HepG2 (cell line): ENCODE results near the gene RAB40C. TPM values are rescaled to one million over a fixed set of nuclear protein-coding genes. Genes with fewer than 3 reads are reported as not detected.

Experiments
- ATF2 ChIP-seq: sonication (generic); formaldehyde crosslinking; IDR thresholded peaks from 2 replicates; pipeline ENCODE4 v1.4.0; 2020; ENCODE audit warnings: missing genetic modification reagents
- CEBPB ChIP-seq: IDR thresholded peaks from 2 replicates; pipeline ENCODE4 v1.6.1; 2011; ENCODE audit warnings: low read depth, low read length, improper control_type of control experiment, borderline replicate concordance
- HNF4A ChIP-seq: sonication (generic); formaldehyde crosslinking; IDR thresholded peaks from 2 replicates; pipeline ENCODE4 v1.4.0; 2020; ENCODE audit warnings: missing genetic modification reagents
- HNF4G ChIP-seq, 2 experiments: sonication (generic) in 1 of 2; formaldehyde crosslinking in 1 of 2; IDR thresholded peaks; 2 replicates each; pipeline versions ENCODE4 v1.4.0 to v1.6.1; 2011 to 2020; ENCODE audit warnings: borderline replicate concordance in 2 of 2, low read depth in 2 of 2, mild to moderate bottlenecking in 2 of 2, low read length in 1 of 2, missing genetic modification reagents in 1 of 2, moderate library complexity in 1 of 2
- ISL2 ChIP-seq: sonication (generic); formaldehyde crosslinking; IDR thresholded peaks from 2 replicates; pipeline ENCODE4 v1.5.0; 2020; ENCODE audit warnings: missing genetic modification reagents
- NRL ChIP-seq: sonication (generic); formaldehyde crosslinking; IDR thresholded peaks from 2 replicates; pipeline ENCODE4 v1.5.0; 2020; ENCODE audit warnings: missing genetic modification reagents, mild to moderate bottlenecking, moderate library complexity, borderline replicate concordance
- TOPORS ChIP-seq: sonication (generic); formaldehyde crosslinking; IDR thresholded peaks from 2 replicates; pipeline ENCODE4 v1.8.0; 2023; ENCODE audit warnings: mild to moderate bottlenecking, missing genetic modification reagents
- USF2 ChIP-seq, 2 experiments: sonication (generic) in 1 of 2; formaldehyde crosslinking in 1 of 2; IDR thresholded peaks; 2 replicates each; pipeline versions ENCODE4 v1.5.1 to v1.6.1; 2011 to 2020; ENCODE audit warnings: borderline replicate concordance in 1 of 2, low read depth in 1 of 2, low read length in 1 of 2, mild to moderate bottlenecking in 1 of 2, missing genetic modification reagents in 1 of 2, moderate library complexity in 1 of 2
- ZFP41 ChIP-seq: sonication (generic); formaldehyde crosslinking; IDR thresholded peaks from 2 replicates; pipeline ENCODE4 v1.4.0; 2020; ENCODE audit warnings: mild to moderate bottlenecking, missing genetic modification reagents, borderline replicate concordance
- ZKSCAN5 ChIP-seq: sonication (generic); formaldehyde crosslinking; IDR thresholded peaks from 2 replicates; pipeline ENCODE4 v1.5.1; 2020; ENCODE audit warnings: mild to moderate bottlenecking, missing genetic modification reagents
- ZNF383 ChIP-seq: sonication (generic); formaldehyde crosslinking; IDR thresholded peaks from 2 replicates; pipeline ENCODE4 v1.4.0; 2020; ENCODE audit warnings: missing genetic modification reagents, mild to moderate bottlenecking, borderline replicate concordance
- ZNF460 ChIP-seq: sonication (generic); formaldehyde crosslinking; IDR thresholded peaks from 2 replicates; pipeline ENCODE4 v1.5.1; 2020; ENCODE audit warnings: missing genetic modification reagents, mild to moderate bottlenecking, borderline replicate concordance
- ZNF556 ChIP-seq: sonication (generic); formaldehyde crosslinking; IDR thresholded peaks from 2 replicates; pipeline ENCODE4 v1.4.0; 2020; ENCODE audit warnings: mild to moderate bottlenecking, missing genetic modification reagents, borderline replicate concordance
- ZNF670 ChIP-seq: sonication (generic); formaldehyde crosslinking; IDR thresholded peaks from 2 replicates; pipeline ENCODE4 v1.8.0; 2022; ENCODE audit warnings: mild to moderate bottlenecking, missing genetic modification reagents, borderline replicate concordance
- ZNF687 ChIP-seq: sonication (generic); formaldehyde crosslinking; IDR thresholded peaks from 2 replicates; pipeline ENCODE4 v1.5.1; 2020; ENCODE audit warnings: mild to moderate bottlenecking, missing genetic modification reagents, moderate library complexity
- ZNF75D ChIP-seq: sonication (generic); formaldehyde crosslinking; IDR thresholded peaks from 2 replicates; pipeline ENCODE4 v1.8.1; 2023; ENCODE audit warnings: missing genetic modification reagents, mild to moderate bottlenecking, borderline replicate concordance
- ZNF816 ChIP-seq: sonication (generic); formaldehyde crosslinking; IDR thresholded peaks from 2 replicates; pipeline ENCODE4 v1.8.0; 2022; ENCODE audit warnings: missing genetic modification reagents, mild to moderate bottlenecking, borderline replicate concordance
- polyA plus RNA-seq, 8 experiments: library from polyadenylated mRNA; depleted of rRNA in 3 of 8; stranded (reverse) in 7 of 8; unstranded in 1 of 8; fragments of >200 nt; fragmentation: Illumina TruSeq in 4 of 8; extraction: Trizol in 4 of 8; gene quantifications; 2 replicates each; pipeline versions ENCODE4 v1.2.1 to v1.2.3, GENCODE V29; 2011 to 2016; ENCODE audit warnings: low read depth in 4 of 8, missing spikeins in 1 of 8, mixed read lengths in 1 of 8; ENCODE audit not compliant: insufficient read depth in 1 of 8
- total RNA-seq, 5 experiments: library from RNA; depleted of rRNA; stranded (reverse); fragments of >200 nt; fragmentation: Illumina TruSeq; extraction: Trizol; gene quantifications; 2 replicates each; pipeline ENCODE4 v1.2.3, GENCODE V29; 2016; ENCODE audit warnings: low read depth in 1 of 5
- TF ChIP-seq, protein P1 (sequence below): sonication (generic); formaldehyde crosslinking; IDR thresholded peaks from 2 replicates; pipeline ENCODE4 v1.9.0; 2021; ENCODE audit warnings: missing genetic modification reagents, borderline replicate concordance

RAB40C gene
- total and polyA plus RNA-seq, 2 of the 13 experiments (the other 11 are each of a cell fraction or from before 2014, with no cell fraction given): 7.7 to 11.5 TPM

DNA sequence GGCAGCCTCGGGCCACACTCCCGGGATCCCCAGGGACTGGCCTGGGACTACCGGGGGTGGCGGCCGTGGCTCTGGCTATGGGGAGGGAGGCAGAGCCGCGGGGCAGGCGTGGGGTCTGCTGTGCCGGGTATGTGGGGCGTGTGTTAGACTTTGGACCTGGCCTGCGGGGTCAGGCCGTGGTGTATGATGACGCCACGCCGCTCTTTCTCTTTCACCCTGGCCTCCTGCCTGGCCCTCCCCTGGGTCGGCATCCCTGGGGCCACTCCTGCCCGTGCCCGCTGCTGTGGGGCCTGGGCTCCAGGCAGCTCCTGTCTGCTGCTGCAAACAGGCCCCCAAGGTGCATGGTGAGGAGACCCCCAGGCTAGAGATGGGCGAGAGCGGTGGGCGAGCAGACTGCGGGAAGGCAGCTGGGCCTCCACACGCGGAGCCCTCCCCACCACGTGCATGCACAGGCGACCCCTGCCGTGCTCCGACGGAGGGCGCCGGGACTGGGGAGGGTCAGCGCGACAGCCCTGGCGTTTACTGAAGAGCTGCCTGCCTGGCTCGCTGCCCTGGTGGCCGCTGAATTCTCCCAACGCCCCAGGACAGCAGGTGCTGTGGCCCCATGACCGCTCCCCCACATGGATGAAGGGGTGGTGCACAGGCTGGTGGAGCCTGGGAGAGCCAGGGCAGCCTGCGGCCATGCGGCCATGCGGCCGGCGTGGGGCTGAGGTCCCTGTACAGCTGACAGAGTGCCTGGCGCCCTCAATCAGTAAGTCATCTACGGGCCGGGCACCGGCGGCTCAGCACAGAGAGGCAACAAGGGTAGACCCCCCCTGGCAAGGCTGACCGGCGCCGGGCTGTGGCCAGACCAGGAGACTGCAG lies 46.3 kb upstream of the RAB40C start (continued):
- TF ChIP-seq HNF4G (IDR thresholded peaks at IDR 0.05; ENCODE audit: borderline replicate concordance, low read depth, low read length): peak; percentile 89
- peak; percentile 80; the same call in 1 of the 2 replicates for TF ChIP-seq HNF4G (CRISPR knock-in tag; IDR thresholded peaks at IDR 0.05; ENCODE audit: borderline replicate concordance, low read depth)
- no peak for TF ChIP-seq ZNF556
- peak; percentile 44; the same call in 1 of the 2 replicates for TF ChIP-seq NRL (CRISPR knock-in tag)
- no peak for TF ChIP-seq ZNF816
- no peak for TF ChIP-seq CEBPB
- TF ChIP-seq ZNF75D (CRISPR knock-in tag): no peak
- TF ChIP-seq ATF2 (CRISPR knock-in tag): peak; percentile 82
- TF ChIP-seq, protein P1, sequence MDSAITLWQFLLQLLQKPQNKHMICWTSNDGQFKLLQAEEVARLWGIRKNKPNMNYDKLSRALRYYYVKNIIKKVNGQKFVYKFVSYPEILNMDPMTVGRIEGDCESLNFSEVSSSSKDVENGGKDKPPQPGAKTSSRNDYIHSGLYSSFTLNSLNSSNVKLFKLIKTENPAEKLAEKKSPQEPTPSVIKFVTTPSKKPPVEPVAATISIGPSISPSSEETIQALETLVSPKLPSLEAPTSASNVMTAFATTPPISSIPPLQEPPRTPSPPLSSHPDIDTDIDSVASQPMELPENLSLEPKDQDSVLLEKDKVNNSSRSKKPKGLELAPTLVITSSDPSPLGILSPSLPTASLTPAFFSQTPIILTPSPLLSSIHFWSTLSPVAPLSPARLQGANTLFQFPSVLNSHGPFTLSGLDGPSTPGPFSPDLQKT (CRISPR knock-in tag): no peak
- no peak for TF ChIP-seq ZFP41 (CRISPR knock-in tag)
- TF ChIP-seq ZNF383 (CRISPR knock-in tag): no peak
- peak; percentile 94 for TF ChIP-seq HNF4A (CRISPR knock-in tag)
- TF ChIP-seq ZNF670 (CRISPR knock-in tag): no peak
- TF ChIP-seq TOPORS (CRISPR knock-in tag): no peak
- no peak; the same call in 1 of the 2 replicates for TF ChIP-seq ISL2 (CRISPR knock-in tag)
- TF ChIP-seq USF2 (IDR thresholded peaks at IDR 0.05; ENCODE audit: low read depth, low read length): no peak
- peak; percentile 46; the same call in 1 of the 2 replicates for TF ChIP-seq USF2 (CRISPR knock-in tag; IDR thresholded peaks at IDR 0.05; ENCODE audit: borderline replicate concordance)
- TF ChIP-seq ZKSCAN5: no peak
- TF ChIP-seq ZNF687: peak; percentile 97
- TF ChIP-seq ZNF460: no peak
